Body of pancreas (tissue), 4 donors: ENCODE data around the gene PAN2. TPM values are rescaled to one million over a fixed set of nuclear protein-coding genes. Genes with fewer than 3 reads are reported as not detected.

Experiments used
- ATAC-seq: fragments of 150-250 bp; one replicate; pipeline ENCODE4 v1.9.1; 2016
- DNase-seq, 4 donors: peaks; one replicate each; pipeline ENCODE4 v3.0.0-alpha.2; 2019
- H3K27ac ChIP-seq, 4 donors: fragments of 200-600 bp; sonication (generic); 1 replicate in 3 of 4; 2 replicates in 1 of 4; pipeline versions ENCODE4 v1.5.1 to v1.6.1; 2016 to 2019; ENCODE audit warnings: mild to moderate bottlenecking in 1 of 4, mixed read lengths in 1 of 4, moderate library complexity in 1 of 4
- H3K27me3 ChIP-seq, 2 donors: fragments of 200-600 bp; sonication (generic); one replicate each; pipeline ENCODE4 v1.6.0; 2016; ENCODE audit warnings: mild to moderate bottlenecking in 1 of 2
- H3K36me3 ChIP-seq, 2 donors: fragments of 200-600 bp; sonication (generic); replicated peaks in 1 of 2; 2 replicates each; pipeline ENCODE4 v1.5.1; 2016; ENCODE audit warnings: low read depth in 2 of 2; ENCODE audit not compliant: insufficient read depth in 1 of 2
- H3K4me1 ChIP-seq: fragments of 200-600 bp; sonication (generic); one replicate; pipeline ENCODE4 v1.6.0; 2016
- H3K4me3 ChIP-seq, 2 donors: fragments of 200-600 bp; sonication (generic); 1 replicate in 1 of 2; 2 replicates in 1 of 2; pipeline ENCODE4 v1.5.1; 2016 to 2019
- H3K9me3 ChIP-seq, 3 donors: fragments of 200-600 bp; sonication (generic); 1 replicate in 2 of 3; 2 replicates in 1 of 3; pipeline ENCODE4 v1.5.1; 2016
- CTCF ChIP-seq, 7 experiments: fragments of 450-650 bp in 4 of 7; fragments of 200-600 bp in 3 of 7; sonication (generic) in 3 of 7; IDR thresholded peaks; one replicate each; pipeline ENCODE4 v1.5.1; 2016 to 2019; ENCODE audit warnings: antibody characterized with exemption in 7 of 7
- POLR2A ChIP-seq, 3 donors: fragments of 450-650 bp; IDR thresholded peaks; one replicate each; pipeline ENCODE4 v1.6.1; 2016; ENCODE audit warnings: antibody characterized with exemption in 3 of 3, mild to moderate bottlenecking in 2 of 3
- WGBS, 2 donors: methylation state at CpG; one replicate each; pipeline ENCODE4 v1.1.5; 2017; 5-methylcytosine and 5-hydroxymethylcytosine counted together
- intact Hi-C: fragments of 100-400 bp; cut with DNase I; formaldehyde crosslinking; loops from one replicate; pipeline ENCODE4 v1.15.1; 2023
- total RNA-seq, 2 donors: library from RNA; depleted of rRNA; stranded (reverse); fragments of >200 nt; gene quantifications; one replicate each; pipeline ENCODE4 v1.1.0, GENCODE V29; 2016

PAN2 gene
- total RNA-seq, 2 donors from 2014 or later, result 47.2 to 59.0 TPM

- peaks cover 5 to 43% of the 10 kb centered on the region in 2 donors for H3K36me3 ChIP-seq
- intact Hi-C loops, result no loop called here
- WGBS, 2 donors, result 82 to 90% methylated on average over 2 of the region's 2 CpGs
- no peak for TF ChIP-seq CTCF (IDR thresholded peaks at IDR 0.05)
- no peak for TF ChIP-seq POLR2A (IDR thresholded peaks at IDR 0.05)
- H3K4me1 ChIP-seq, result peaks cover 9% of the 10 kb centered on the region
- ATAC-seq, result no peak
- no peaks in the 10 kb centered on the region for H3K9me3 ChIP-seq
- H3K4me3 ChIP-seq, result no peak overlapping the region
- H3K27me3 ChIP-seq, result no peaks in the 10 kb centered on the region
- H3K27ac ChIP-seq, result no peak overlapping the region
- no peak for DNase-seq
These were observed 12.8 kb downstream of the PAN2 start for GRCh38 chr12:56321027-56321426.

- Histone ChIP-seq H3K9me3 (no peaks in the 10 kb centered on the region), H3K36me3 (peaks cover 0 to 17% of the 10 kb centered on the region in 2 donors), H3K27ac (no peak overlapping the region), H3K4me3 (no peak overlapping the region), H3K27me3 (no peaks in the 10 kb centered on the region), H3K4me1 (peaks cover 22% of the 10 kb centered on the region)
- no peak for TF ChIP-seq CTCF (IDR thresholded peaks at IDR 0.05)
- TF ChIP-seq POLR2A (IDR thresholded peaks at IDR 0.05), result no peak
- ATAC-seq, result no peak
- WGBS, 2 donors, result 95 to 98% methylated on average over 3 of the region's 3 CpGs
- no peak for DNase-seq
- intact Hi-C loops, result loop anchor here (10.0 kb wide), 1 partner anchor 137 kb away; the partner anchor contains the start of gene MIP
These were observed 16.1 kb downstream of the PAN2 start for GRCh38 chr12:56317675-56318074.

GRCh38 chr12:56315622-56316473, 18.0 kb downstream of the PAN2 start, which contains the start of gene CNPY2:
Gene CNPY2 (minus strand): TSS chr12:56315988. CDS start chr12:56315217, 771 bp downstream.
- WGBS, 2 donors, result 0 to 4% methylated on average over 4 to 61 of the region's 62 CpGs
- intact Hi-C loops, result loop anchor here (10.0 kb wide), 1 partner anchor 139 kb away; the partner anchor contains the start of gene MIP
- H3K36me3 ChIP-seq, result peaks cover 0 to 17% of the 10 kb centered on the region in 2 donors

GRCh38 chr12:56315249-56315621, 18.6 kb downstream of the PAN2 start:
- Histone ChIP-seq H3K27ac (peak overlapping the region; percentile 95 to 98 (median 97)), H3K36me3 (peaks cover 0 to 19% of the 10 kb centered on the region in 2 donors), H3K9me3 (no peaks in the 10 kb centered on the region), H3K4me1 (peaks cover 22% of the 10 kb centered on the region), H3K27me3 (no peaks in the 10 kb centered on the region), H3K4me3 (peak overlapping the region; percentile 72 to 89)
- WGBS, 2 donors, result 0 to 1% methylated on average over 1 to 11 of the region's 11 CpGs
- ATAC-seq (no peak), DNase-seq (peak in 2 of 4 donors; percentile 15 to 16)
- intact Hi-C loops, result loop anchor here (10.0 kb wide), 1 partner anchor 140 kb away; the partner anchor contains the start of gene MIP
- TF ChIP-seq CTCF (IDR thresholded peaks at IDR 0.05) (no peak), POLR2A (IDR thresholded peaks at IDR 0.05) (no peak)

More at GRCh38 chr12:56315622-56316473, 18.0 kb downstream of the PAN2 start, which contains the start of gene CNPY2:
- peaks cover 22% of the 10 kb centered on the region for H3K4me1 ChIP-seq
- ATAC-seq (peak; percentile 91), DNase-seq (peak; percentile 96 to 98 (median 96))
- no peaks in the 10 kb centered on the region for H3K9me3 ChIP-seq
- H3K4me3 ChIP-seq, result peak within 1 kb of the TSS; percentile 72 to 89
- no peaks in the 10 kb centered on the region for H3K27me3 ChIP-seq
- H3K27ac ChIP-seq, result peak within 1 kb of the TSS; percentile 95 to 98 (median 97)
- TF ChIP-seq CTCF (IDR thresholded peaks at IDR 0.05) (peak in 4 of 7 experiments; percentile 11 to 49 (median 42)), POLR2A (IDR thresholded peaks at IDR 0.05) (peak; percentile 74 to 96 (median 92))
